Right lobe of liver (tissue), 4 donors: ENCODE results near the gene MCC.

Experiments
- POLR2A ChIP-seq: fragments of 450-650 bp; IDR thresholded peaks from one replicate; pipeline ENCODE4 v1.6.1; 2017; ENCODE audit warnings: antibody characterized with exemption, mild to moderate bottlenecking
- TF ChIP-seq, protein P1 (sequence below), 4 donors: fragments of 200-600 bp in 3 of 4; fragments of 450-650 bp in 1 of 4; IDR thresholded peaks; one replicate each; pipeline versions ENCODE4 v1.5.1 to v1.8.0; 2016 to 2022; ENCODE audit warnings: antibody characterized with exemption in 4 of 4, mild to moderate bottlenecking in 2 of 4
- donor health status: DM: no; HTN: no; CAD: no.
- donor health status: DM: no; HTN: no; CAD: no.
- donor health status: DM: no; HTN: yes; CAD: no.

DNA sequence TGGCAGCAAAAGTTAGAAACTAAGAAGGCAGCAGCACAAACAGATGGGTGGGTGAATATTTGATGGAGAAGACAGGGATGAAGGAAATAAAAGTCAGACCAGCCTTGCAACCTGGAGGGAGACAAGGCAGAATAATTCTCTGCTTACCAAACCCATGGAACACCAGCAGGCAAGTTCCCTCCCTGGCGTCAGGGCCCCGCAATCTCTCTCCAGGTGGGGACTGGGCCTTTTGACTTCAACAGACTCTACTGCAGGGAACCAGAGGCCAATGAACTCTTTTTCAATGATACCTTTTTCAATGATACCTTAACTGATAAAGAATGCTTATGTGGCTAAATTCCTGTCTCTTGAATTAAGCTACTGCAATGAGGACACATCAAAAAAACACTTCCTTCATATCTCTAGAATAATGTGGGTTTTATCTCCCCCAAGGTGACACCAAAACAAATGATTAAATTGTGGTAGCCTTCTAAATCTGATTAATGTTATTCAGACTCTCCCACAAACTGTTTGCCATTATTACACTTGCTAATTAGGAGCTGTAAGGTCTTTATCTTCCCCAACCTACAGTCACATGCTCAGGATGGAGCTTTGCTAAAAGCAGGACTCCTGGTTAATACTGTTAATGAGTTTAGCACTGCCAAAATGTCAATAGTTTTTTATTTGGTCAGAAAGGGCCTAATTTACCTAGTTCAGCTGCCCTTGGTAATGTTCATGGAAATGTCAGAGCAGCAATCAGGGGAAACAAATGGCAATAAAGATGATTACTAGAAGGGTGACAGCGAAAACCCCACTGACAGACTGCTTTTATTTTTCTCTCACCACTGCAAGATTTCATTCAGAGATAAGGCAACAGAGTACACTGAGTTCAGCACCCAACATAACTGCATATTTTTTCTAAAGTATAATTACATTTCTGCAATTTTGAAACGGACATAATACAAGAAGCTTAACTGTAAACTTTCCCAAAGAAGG is 218.9 kb downstream of the MCC start:
- TF ChIP-seq, protein P1, sequence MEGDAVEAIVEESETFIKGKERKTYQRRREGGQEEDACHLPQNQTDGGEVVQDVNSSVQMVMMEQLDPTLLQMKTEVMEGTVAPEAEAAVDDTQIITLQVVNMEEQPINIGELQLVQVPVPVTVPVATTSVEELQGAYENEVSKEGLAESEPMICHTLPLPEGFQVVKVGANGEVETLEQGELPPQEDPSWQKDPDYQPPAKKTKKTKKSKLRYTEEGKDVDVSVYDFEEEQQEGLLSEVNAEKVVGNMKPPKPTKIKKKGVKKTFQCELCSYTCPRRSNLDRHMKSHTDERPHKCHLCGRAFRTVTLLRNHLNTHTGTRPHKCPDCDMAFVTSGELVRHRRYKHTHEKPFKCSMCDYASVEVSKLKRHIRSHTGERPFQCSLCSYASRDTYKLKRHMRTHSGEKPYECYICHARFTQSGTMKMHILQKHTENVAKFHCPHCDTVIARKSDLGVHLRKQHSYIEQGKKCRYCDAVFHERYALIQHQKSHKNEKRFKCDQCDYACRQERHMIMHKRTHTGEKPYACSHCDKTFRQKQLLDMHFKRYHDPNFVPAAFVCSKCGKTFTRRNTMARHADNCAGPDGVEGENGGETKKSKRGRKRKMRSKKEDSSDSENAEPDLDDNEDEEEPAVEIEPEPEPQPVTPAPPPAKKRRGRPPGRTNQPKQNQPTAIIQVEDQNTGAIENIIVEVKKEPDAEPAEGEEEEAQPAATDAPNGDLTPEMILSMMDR (IDR thresholded peaks at IDR 0.05), result no peak
- TF ChIP-seq POLR2A, result no peak
